Stimulated activated effector memory CD8-positive, alpha-beta T cell treated with anti-CD3 and anti-CD28 coated beads, Interleukin-12 subunit alpha, Interleukin-12 subunit beta, amount 100 ng/mL, for 72 hours (primary cell): ENCODE measurements around the gene SLC7A8.
"Not testable (repeated sequence)": the region's sequence is repeated elsewhere in the genome, so short reads cannot be mapped to it uniquely, and the experiment has no call there.

ENCODE experiments used
- ATAC-seq: fragments of 150-1000 bp; cut with Tn5 transposase; 2 replicates; pipeline ENCODE4 v1.10.0; 2021
- DNase-seq, 2 donors: peaks; one replicate each; pipeline ENCODE4 v3.0.0; 2021 to 2022; ENCODE audit warnings: low spot score in 2 of 2
- H3K27ac Mint-ChIP-seq: one replicate; pipeline ENCODE4 v1.8.0; 2022; ENCODE audit warnings: mild to moderate bottlenecking, mixed read lengths
- H3K36me3 Mint-ChIP-seq: one replicate; pipeline ENCODE4 v1.8.0; 2022; ENCODE audit warnings: mild to moderate bottlenecking, mixed read lengths
- H3K4me1 Mint-ChIP-seq: one replicate; pipeline ENCODE4 v1.8.0; 2022; ENCODE audit warnings: mixed read lengths
- H3K4me3 Mint-ChIP-seq: one replicate; pipeline ENCODE4 v1.8.0; 2022; ENCODE audit warnings: mild to moderate bottlenecking, mixed read lengths
- H3K9me3 Mint-ChIP-seq: one replicate; pipeline ENCODE4 v1.8.0; 2022; ENCODE audit warnings: mixed read lengths

Gene SLC7A8

GRCh38 chr14:23183479-23183878 is at the start of gene SLC7A8:
TSS of gene SLC7A8 (minus strand) at chr14:23183660. CDS start at chr14:23182914, 746 bp downstream.
- DNase-seq (peak in 1 of 2 donors; percentile 52), ATAC-seq (peak; percentile 42)
- peaks cover 5% of the 10 kb centered on the region for H3K4me1 Mint-ChIP-seq
- H3K27ac Mint-ChIP-seq, result no peak within 1 kb of the TSS
- no peaks in the 10 kb centered on the region for H3K36me3 Mint-ChIP-seq
- H3K9me3 Mint-ChIP-seq, result no peaks in the 10 kb centered on the region
- H3K4me3 Mint-ChIP-seq, result no peak within 1 kb of the TSS

GRCh38 chr14:23232241-23232808 is 48.9 kb upstream of the SLC7A8 start:
- ATAC-seq, H3K36me3 Mint-ChIP-seq, DNase-seq, H3K27ac Mint-ChIP-seq, H3K4me1 Mint-ChIP-seq, H3K4me3 Mint-ChIP-seq, H3K9me3 Mint-ChIP-seq: not testable (repeated sequence)

GRCh38 chr14:23228812-23229211 is 45.4 kb upstream of the SLC7A8 start:
- H3K9me3 Mint-ChIP-seq, result peaks cover 3% of the 10 kb centered on the region
- H3K4me3 Mint-ChIP-seq, result no peak overlapping the region
- no peak for DNase-seq
- no peaks in the 10 kb centered on the region for H3K4me1 Mint-ChIP-seq
- ATAC-seq, result no peak
- no peak overlapping the region for H3K27ac Mint-ChIP-seq
- no peaks in the 10 kb centered on the region for H3K36me3 Mint-ChIP-seq

DNA sequence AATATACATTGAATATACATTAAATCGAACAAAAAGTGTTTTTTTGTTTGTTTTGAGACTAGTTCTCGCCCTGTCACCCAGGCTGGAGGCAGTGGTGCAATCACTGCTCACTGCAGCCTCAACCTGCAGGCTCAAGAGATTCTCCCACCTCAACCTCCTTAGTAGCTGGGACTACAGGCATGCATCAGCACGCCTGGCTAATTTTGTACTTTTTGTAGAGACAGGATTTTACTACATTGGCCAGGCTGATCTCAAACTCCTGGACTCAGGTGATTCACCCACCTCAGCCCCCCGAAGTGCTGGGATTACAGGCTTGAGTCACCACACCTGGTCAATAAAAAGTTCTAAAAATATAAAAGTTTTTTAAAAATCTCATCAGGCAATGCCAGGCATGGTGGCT is 44.1 kb upstream of the SLC7A8 start:
- peaks cover 3% of the 10 kb centered on the region for H3K9me3 Mint-ChIP-seq
- H3K4me3 Mint-ChIP-seq, result no peak overlapping the region
- H3K36me3 Mint-ChIP-seq, result no peaks in the 10 kb centered on the region
- H3K4me1 Mint-ChIP-seq, result no peaks in the 10 kb centered on the region
- ATAC-seq, result no peak
- no peak for DNase-seq
- no peak overlapping the region for H3K27ac Mint-ChIP-seq

GRCh38 chr14:23224958-23225357 is 41.5 kb upstream of the SLC7A8 start:
- not testable (repeated sequence) for ATAC-seq, H3K27ac Mint-ChIP-seq, H3K4me1 Mint-ChIP-seq, H3K9me3 Mint-ChIP-seq, DNase-seq, H3K4me3 Mint-ChIP-seq, H3K36me3 Mint-ChIP-seq

DNA sequence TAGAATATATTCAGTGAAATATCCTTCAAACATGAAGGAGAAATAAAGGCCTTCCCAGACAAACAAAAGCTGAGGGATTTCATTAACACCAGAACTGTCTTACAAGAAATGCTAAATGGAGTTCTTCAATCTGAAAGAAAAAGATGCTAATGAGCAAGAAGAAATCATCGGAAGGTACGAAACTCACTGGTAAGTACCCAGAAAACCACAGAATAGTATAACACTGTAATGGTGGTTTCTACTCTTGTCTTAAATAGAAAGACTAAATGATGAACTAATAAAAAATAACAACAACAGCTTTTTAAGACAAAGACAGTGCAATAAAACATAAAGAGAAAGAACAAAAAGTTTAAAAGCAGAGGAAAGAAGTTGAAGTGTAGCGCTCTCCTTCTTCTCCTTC is 35.6 kb upstream of the SLC7A8 start:
- ATAC-seq, result no peak
- Mint-ChIP-seq H3K27ac (no peak overlapping the region), H3K9me3 (no peaks in the 10 kb centered on the region)

GRCh38 chr14:23217032-23218020 is 33.9 kb upstream of the SLC7A8 start:
- H3K4me3 Mint-ChIP-seq, result no peak overlapping the region
- H3K9me3 Mint-ChIP-seq, result no peaks in the 10 kb centered on the region
- no peak for DNase-seq
- H3K27ac Mint-ChIP-seq, result no peak overlapping the region
- no peaks in the 10 kb centered on the region for H3K36me3 Mint-ChIP-seq
- no peak for ATAC-seq
- H3K4me1 Mint-ChIP-seq, result peaks cover 4% of the 10 kb centered on the region

More for the DNA sequence above, 35.6 kb upstream of the SLC7A8 start:
- Mint-ChIP-seq H3K4me3 (no peak overlapping the region), H3K36me3 (no peaks in the 10 kb centered on the region), H3K4me1 (peaks cover 4% of the 10 kb centered on the region)
- DNase-seq, result no peak

DNA sequence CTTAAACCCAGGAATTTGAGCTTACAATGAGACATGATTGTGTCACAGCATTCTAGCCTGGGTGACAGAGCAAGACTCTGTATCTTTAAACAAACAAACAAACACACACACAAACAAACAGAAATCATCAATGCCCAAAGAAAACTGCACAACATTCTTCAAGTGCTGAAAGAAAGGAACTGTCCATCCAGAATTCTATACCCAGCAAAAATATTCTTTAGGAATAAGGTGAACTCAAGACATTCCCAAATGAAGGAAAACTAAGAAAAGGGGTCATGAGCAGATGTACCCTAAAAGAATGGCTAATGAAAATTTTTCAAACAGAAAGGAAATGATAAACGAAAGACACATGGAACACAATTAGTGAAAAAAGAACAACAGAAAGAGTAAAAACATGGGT is 32.0 kb upstream of the SLC7A8 start:
- no peaks in the 10 kb centered on the region for H3K9me3 Mint-ChIP-seq
- DNase-seq (no peak), ATAC-seq (no peak)
- H3K27ac Mint-ChIP-seq, result no peak overlapping the region
- no peaks in the 10 kb centered on the region for H3K36me3 Mint-ChIP-seq
- H3K4me1 Mint-ChIP-seq, result peaks cover 4% of the 10 kb centered on the region
- H3K4me3 Mint-ChIP-seq, result no peak overlapping the region

DNA sequence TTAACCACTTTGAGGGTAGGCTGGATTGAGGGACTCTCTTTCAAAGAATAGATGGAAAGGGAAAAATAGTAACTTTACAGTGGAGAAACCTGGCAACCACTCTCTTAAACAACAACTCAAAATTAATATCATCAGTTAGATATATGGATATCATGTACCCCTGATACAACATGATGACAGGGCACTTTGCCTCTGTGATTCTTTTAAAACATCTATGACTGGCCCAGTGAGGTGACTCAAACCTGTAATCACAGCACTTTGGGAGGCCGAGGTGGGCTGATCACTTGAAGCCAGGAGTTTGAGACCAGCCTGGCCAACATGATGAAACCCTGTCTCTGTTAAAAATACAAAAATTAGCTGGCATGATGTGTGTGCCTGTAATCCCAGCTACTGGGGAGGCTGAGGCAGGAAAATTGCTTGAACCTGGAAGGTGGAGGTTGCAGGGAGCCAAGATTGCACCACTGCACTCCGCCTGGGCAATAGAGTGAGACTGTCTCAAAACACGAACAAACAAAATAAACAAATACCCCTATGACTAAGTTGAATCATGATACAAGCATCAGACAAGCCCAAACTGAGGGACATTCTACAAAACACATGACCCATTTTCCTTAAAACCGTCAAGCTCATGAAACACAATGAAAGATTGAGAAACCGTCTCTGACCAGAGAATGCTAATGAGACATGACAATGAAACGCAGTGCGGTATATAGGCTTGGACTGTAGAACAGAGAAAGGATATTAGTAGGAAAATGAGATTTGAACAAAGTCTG is 26.4 kb upstream of the SLC7A8 start:
- no peak for DNase-seq

DNA sequence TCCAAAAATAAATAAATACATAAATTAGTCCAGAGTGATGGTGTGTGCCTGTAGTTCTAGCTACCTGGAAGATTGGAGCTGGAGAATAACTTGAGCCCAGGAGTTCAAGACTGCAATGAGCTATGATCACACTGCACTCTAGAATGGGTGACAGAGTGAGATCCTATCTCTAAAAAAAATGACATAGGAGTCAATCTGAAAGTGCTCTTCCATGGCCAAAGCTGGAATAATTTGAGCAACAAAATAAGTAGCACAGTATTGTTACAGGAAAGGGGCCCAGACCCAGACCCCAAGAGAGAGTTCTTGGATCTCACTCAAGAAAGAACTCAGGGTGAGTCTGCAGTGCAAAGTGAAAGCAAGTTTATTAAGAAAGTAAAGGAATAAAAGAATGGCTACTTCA is 24.9 kb upstream of the SLC7A8 start:
- Mint-ChIP-seq H3K36me3 (no peaks in the 10 kb centered on the region), H3K9me3 (no peaks in the 10 kb centered on the region), H3K27ac (no peak overlapping the region), H3K4me3 (no peak overlapping the region), H3K4me1 (no peaks in the 10 kb centered on the region)
- ATAC-seq (no peak), DNase-seq (no peak)

More for the DNA sequence above, 26.4 kb upstream of the SLC7A8 start:
- Mint-ChIP-seq H3K27ac (no peak overlapping the region), H3K9me3 (no peaks in the 10 kb centered on the region), H3K4me3 (no peak overlapping the region), H3K4me1 (no peaks in the 10 kb centered on the region), H3K36me3 (no peaks in the 10 kb centered on the region)
- no peak for ATAC-seq

- ATAC-seq, result no peak
Observed at GRCh38 chr14:23207146-23207540, 23.7 kb upstream of the SLC7A8 start.

GRCh38 chr14:23206422-23207145 is 23.1 kb upstream of the SLC7A8 start:
- Mint-ChIP-seq H3K4me3 (no peak overlapping the region), H3K9me3 (no peaks in the 10 kb centered on the region), H3K4me1 (no peaks in the 10 kb centered on the region), H3K27ac (no peak overlapping the region), H3K36me3 (no peaks in the 10 kb centered on the region)
- ATAC-seq, result no peak
- no peak for DNase-seq

More at GRCh38 chr14:23207146-23207540, 23.7 kb upstream of the SLC7A8 start:
- Mint-ChIP-seq H3K36me3 (no peaks in the 10 kb centered on the region), H3K4me3 (no peak overlapping the region), H3K27ac (no peak overlapping the region), H3K9me3 (no peaks in the 10 kb centered on the region), H3K4me1 (no peaks in the 10 kb centered on the region)
- DNase-seq, result no peak

GRCh38 chr14:23202001-23202400 is 18.5 kb upstream of the SLC7A8 start:
- Mint-ChIP-seq H3K9me3 (no peaks in the 10 kb centered on the region), H3K4me1 (no peaks in the 10 kb centered on the region), H3K4me3 (no peak overlapping the region), H3K36me3 (no peaks in the 10 kb centered on the region), H3K27ac (no peak overlapping the region)
- ATAC-seq (no peak), DNase-seq (no peak)

GRCh38 chr14:23199141-23199540 is 15.7 kb upstream of the SLC7A8 start:
- H3K4me1 Mint-ChIP-seq, ATAC-seq, H3K9me3 Mint-ChIP-seq, H3K36me3 Mint-ChIP-seq, H3K4me3 Mint-ChIP-seq, DNase-seq, H3K27ac Mint-ChIP-seq: not testable (repeated sequence)

DNA sequence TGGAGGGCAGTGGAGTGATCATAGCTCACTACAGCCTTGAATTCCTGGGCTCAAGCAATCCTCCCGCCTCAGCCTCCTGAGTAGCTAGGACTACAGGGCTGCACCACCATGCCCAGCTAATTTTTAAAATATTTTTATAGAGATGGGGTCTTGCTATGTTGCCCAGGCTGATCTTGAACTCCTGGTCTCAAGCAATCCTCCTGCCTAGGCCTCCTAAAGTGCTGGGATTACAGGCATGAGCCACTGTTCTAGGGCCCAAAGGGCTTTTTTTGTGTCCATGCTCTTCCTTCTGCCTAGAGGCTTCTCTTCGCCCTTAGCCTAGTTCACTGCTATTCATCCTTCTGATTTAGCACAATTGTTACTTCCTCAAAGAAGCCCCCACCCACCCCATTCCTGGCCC is 13.0 kb upstream of the SLC7A8 start:
- H3K36me3 Mint-ChIP-seq, H3K9me3 Mint-ChIP-seq, H3K4me3 Mint-ChIP-seq, H3K4me1 Mint-ChIP-seq, ATAC-seq, H3K27ac Mint-ChIP-seq, DNase-seq: not testable (repeated sequence)
